Gastroesophageal sphincter (tissue), 4 donors: ENCODE measurements around the gene BBS1. TPM values are rescaled to one million over a fixed set of nuclear protein-coding genes. Genes with fewer than 3 reads are reported as not detected.

Source experiments
- ATAC-seq: fragments of 150-250 bp; one replicate; pipeline ENCODE4 v1.9.1; 2016; ENCODE audit warnings: mild to moderate bottlenecking, moderate library complexity
- H3K27ac ChIP-seq, 4 donors: fragments of 200-600 bp; sonication (generic) in 3 of 4; 1 replicate in 3 of 4; 2 replicates in 1 of 4; pipeline ENCODE4 v1.5.1; 2016 to 2019
- H3K27me3 ChIP-seq: fragments of 200-600 bp; sonication (generic); one replicate; pipeline ENCODE4 v1.5.1; 2019
- H3K36me3 ChIP-seq, 2 donors: fragments of 200-600 bp; sonication (generic); one replicate each; pipeline ENCODE4 v1.5.1; 2019; ENCODE audit warnings: control low read depth in 1 of 2
- H3K4me1 ChIP-seq, 3 donors: fragments of 200-600 bp; sonication (generic); 1 replicate in 2 of 3; 2 replicates in 1 of 3; pipeline ENCODE4 v1.5.1; 2016 to 2019; ENCODE audit warnings: control low read depth in 2 of 3
- H3K4me3 ChIP-seq, 2 donors: fragments of 200-600 bp; sonication (generic); one replicate each; pipeline ENCODE4 v1.5.1; 2019; ENCODE audit warnings: mild to moderate bottlenecking in 1 of 2, moderate library complexity in 1 of 2
- H3K9me3 ChIP-seq, 3 donors: fragments of 200-600 bp; sonication (generic); one replicate each; pipeline ENCODE4 v1.5.1; 2017 to 2019; ENCODE audit warnings: control low read depth in 2 of 3
- CTCF ChIP-seq, 4 experiments: fragments of 200-600 bp in 2 of 4; fragments of 450-650 bp in 2 of 4; sonication (generic) in 1 of 4; IDR thresholded peaks; one replicate each; pipeline ENCODE4 v1.5.1; 2017 to 2019; ENCODE audit warnings: antibody characterized with exemption in 4 of 4, mild to moderate bottlenecking in 2 of 4, moderate library complexity in 2 of 4
- EP300 ChIP-seq: sonication (generic); formaldehyde crosslinking; IDR thresholded peaks from one replicate; pipeline ENCODE4 v1.6.1; 2017; ENCODE audit warnings: antibody characterized with exemption, mild to moderate bottlenecking
- POLR2A ChIP-seq, 2 donors: fragments of 450-650 bp; IDR thresholded peaks; one replicate each; pipeline ENCODE4 v1.6.1; 2017; ENCODE audit warnings: antibody characterized with exemption in 2 of 2, mild to moderate bottlenecking in 2 of 2, moderate library complexity in 1 of 2
- POLR2AphosphoS5 ChIP-seq: sonication (generic); formaldehyde crosslinking; IDR thresholded peaks from one replicate; pipeline ENCODE4 v1.6.1; 2017; ENCODE audit warnings: antibody characterized with exemption
- WGBS, 2 donors: methylation state at CpG; one replicate each; pipeline ENCODE4 v1.1.5; 2018; ENCODE audit warnings: low coverage in 1 of 2; 5-methylcytosine and 5-hydroxymethylcytosine counted together
- total RNA-seq, 4 donors: library from RNA; depleted of rRNA; stranded (reverse); fragments of >200 nt; gene quantifications; one replicate each; pipeline ENCODE4 v1.1.0, GENCODE V29; 2016

BBS1 gene
- total RNA-seq, 4 donors from 2014 or later = 49.2 to 95.1 (median 82.9) TPM

GRCh38 chr11:66473167-66473566 is 37.3 kb upstream of the BBS1 start:
- no CpG with 5 or more reads among the region's 11 CpGs for WGBS, 2 donors
- TF ChIP-seq EP300 (no peak), POLR2A (IDR thresholded peaks at IDR 0.05) (no peak), POLR2AphosphoS5 (no peak), CTCF (IDR thresholded peaks at IDR 0.05) (no peak)
- peaks cover 0 to 76% of the 10 kb centered on the region in 2 donors for H3K36me3 ChIP-seq
- H3K9me3 ChIP-seq = no peaks in the 10 kb centered on the region
- H3K4me1 ChIP-seq = peaks cover 0 to 8% (median under 1%) of the 10 kb centered on the region in 3 donors
- H3K27ac ChIP-seq = no peak overlapping the region
- H3K4me3 ChIP-seq = no peak overlapping the region
- ATAC-seq = no peak
- no peaks in the 10 kb centered on the region for H3K27me3 ChIP-seq

- WGBS, 2 donors = 86 to 100% methylated on average over 1 to 6 of the region's 20 CpGs
- peaks cover 0 to 71% of the 10 kb centered on the region in 2 donors for H3K36me3 ChIP-seq
- no peak for ATAC-seq
- H3K4me1 ChIP-seq = peaks cover 0 to 8% (median 0%) of the 10 kb centered on the region in 3 donors
- H3K9me3 ChIP-seq = no peaks in the 10 kb centered on the region
- TF ChIP-seq POLR2AphosphoS5 = no peak
- no peak for TF ChIP-seq EP300
- no peaks in the 10 kb centered on the region for H3K27me3 ChIP-seq
- H3K27ac ChIP-seq = no peak overlapping the region
- no peak overlapping the region for H3K4me3 ChIP-seq
These were observed 36.6 kb upstream of the BBS1 start for GRCh38 chr11:66473608-66474515.

GRCh38 chr11:66475349-66476172 is 34.9 kb upstream of the BBS1 start:
- H3K36me3 ChIP-seq = peaks cover 0 to 59% of the 10 kb centered on the region in 2 donors

GRCh38 chr11:66476173-66476840 is 34.1 kb upstream of the BBS1 start:
- H3K4me1 ChIP-seq = peaks cover 0 to 24% (median 5%) of the 10 kb centered on the region in 3 donors
- peaks cover 0 to 52% of the 10 kb centered on the region in 2 donors for H3K36me3 ChIP-seq
- no peaks in the 10 kb centered on the region for H3K9me3 ChIP-seq
- TF ChIP-seq CTCF (IDR thresholded peaks at IDR 0.05) = no peak
- H3K27ac ChIP-seq = no peak overlapping the region
- no peak for ATAC-seq
- H3K27me3 ChIP-seq = no peaks in the 10 kb centered on the region
- no peak overlapping the region for H3K4me3 ChIP-seq
- 80% methylated on average over 1 of the region's 10 CpGs; no CpG with 5 or more reads in 1 of the 2 donors for WGBS, 2 donors

More at GRCh38 chr11:66475349-66476172, 34.9 kb upstream of the BBS1 start:
- Histone ChIP-seq H3K4me3 (no peak overlapping the region), H3K9me3 (no peaks in the 10 kb centered on the region), H3K4me1 (peaks cover 0 to 16% (median 2%) of the 10 kb centered on the region in 3 donors), H3K27me3 (no peaks in the 10 kb centered on the region), H3K27ac (no peak overlapping the region)
- 80% methylated on average over 2 of the region's 44 CpGs; no CpG with 5 or more reads in 1 of the 2 donors for WGBS, 2 donors
- TF ChIP-seq EP300 (no peak), POLR2AphosphoS5 (no peak), CTCF (IDR thresholded peaks at IDR 0.05) (no peak), POLR2A (IDR thresholded peaks at IDR 0.05) (peak in 1 of 2 donors; percentile 8)
- ATAC-seq = no peak

GRCh38 chr11:66476841-66477251 is 33.6 kb upstream of the BBS1 start:
- H3K36me3 ChIP-seq = peaks cover 0 to 47% of the 10 kb centered on the region in 2 donors
- WGBS, 2 donors = 33 to 46% methylated on average over 5 to 6 of the region's 9 CpGs
- H3K9me3 ChIP-seq = no peaks in the 10 kb centered on the region
- ATAC-seq = no peak
- H3K27ac ChIP-seq = no peak overlapping the region
- H3K4me1 ChIP-seq = peaks cover 0 to 25% (median 5%) of the 10 kb centered on the region in 3 donors
- H3K27me3 ChIP-seq = no peaks in the 10 kb centered on the region
- H3K4me3 ChIP-seq = no peak overlapping the region
- TF ChIP-seq POLR2A (IDR thresholded peaks at IDR 0.05) (no peak), CTCF (IDR thresholded peaks at IDR 0.05) (no peak), POLR2AphosphoS5 (no peak), EP300 (no peak)
